ENCODE measurements around the gene ERN1. TPM values are rescaled to one million over a fixed set of nuclear protein-coding genes. Genes with fewer than 3 reads are reported as not detected.

ERN1 gene
- total RNA-seq, 4 donors from 2014 or later = 9.7 to 27.5 (median 13.8) TPM

- TF ChIP-seq CTCF (IDR thresholded peaks at IDR 0.05 in 4 of 5, conservative IDR thresholded peaks at IDR 0.05 in 1 of 5) (no peak), POLR2A (IDR thresholded peaks at IDR 0.05) (no peak)
- Histone ChIP-seq H3K4me3 (no peak overlapping the region), H3K36me3 (no peaks in the 10 kb centered on the region), H3K27ac (no peak overlapping the region), H3K27me3 (no peaks in the 10 kb centered on the region), H3K4me1 (peaks cover 0 to 7% of the 10 kb centered on the region in 2 donors), H3K9me3 (no peaks in the 10 kb centered on the region)
- in situ Hi-C loops (cut with MboI; ENCODE audit: low sequenced_read_pairs in 4 of 4) = no loop called here
- no peak for ATAC-seq
- intact Hi-C loops (cut with DNase I; ENCODE audit: low total_unique reads) = no loop called here
- no peak for DNase-seq
Measured at GRCh38 chr17:64096037-64096436, 33.9 kb downstream of the ERN1 start.

GRCh38 chr17:64095144-64095882, 34.6 kb downstream of the ERN1 start:
- Histone ChIP-seq H3K9me3 (no peaks in the 10 kb centered on the region), H3K27ac (no peak overlapping the region), H3K4me1 (peaks cover 0 to 7% of the 10 kb centered on the region in 2 donors), H3K27me3 (no peaks in the 10 kb centered on the region), H3K4me3 (no peak overlapping the region), H3K36me3 (no peaks in the 10 kb centered on the region)
- intact Hi-C loops (cut with DNase I; ENCODE audit: low total_unique reads) (no loop called here), in situ Hi-C loops (cut with MboI; ENCODE audit: low sequenced_read_pairs in 4 of 4) (no loop called here)
- DNase-seq = no peak
- ATAC-seq = no peak
- TF ChIP-seq CTCF (IDR thresholded peaks at IDR 0.05 in 4 of 5, conservative IDR thresholded peaks at IDR 0.05 in 1 of 5) (no peak), POLR2A (IDR thresholded peaks at IDR 0.05) (no peak)

GRCh38 chr17:64094412-64094811, 35.5 kb downstream of the ERN1 start:
- no peak for ATAC-seq
- Histone ChIP-seq H3K4me3 (no peak overlapping the region), H3K36me3 (no peaks in the 10 kb centered on the region), H3K4me1 (peaks cover 0 to 7% of the 10 kb centered on the region in 2 donors), H3K27me3 (no peaks in the 10 kb centered on the region), H3K9me3 (no peaks in the 10 kb centered on the region), H3K27ac (no peak overlapping the region)
- DNase-seq = no peak
- in situ Hi-C loops (cut with MboI; ENCODE audit: low sequenced_read_pairs in 4 of 4) = no loop called here
- TF ChIP-seq CTCF (IDR thresholded peaks at IDR 0.05 in 4 of 5, conservative IDR thresholded peaks at IDR 0.05 in 1 of 5) (no peak), POLR2A (IDR thresholded peaks at IDR 0.05) (no peak)
- intact Hi-C loops (cut with DNase I; ENCODE audit: low total_unique reads) = no loop called here

GRCh38 chr17:64092952-64093451, 36.9 kb downstream of the ERN1 start:
- Histone ChIP-seq H3K27me3 (no peaks in the 10 kb centered on the region), H3K36me3 (no peaks in the 10 kb centered on the region), H3K9me3 (no peaks in the 10 kb centered on the region), H3K4me1 (peaks cover 0 to 7% of the 10 kb centered on the region in 2 donors), H3K27ac (no peak overlapping the region), H3K4me3 (no peak overlapping the region)
- ATAC-seq (no peak), DNase-seq (no peak)
- intact Hi-C loops (cut with DNase I; ENCODE audit: low total_unique reads) (no loop called here), in situ Hi-C loops (cut with MboI; ENCODE audit: low sequenced_read_pairs in 4 of 4) (no loop called here)
- no peak for TF ChIP-seq CTCF (IDR thresholded peaks at IDR 0.05 in 4 of 5, conservative IDR thresholded peaks at IDR 0.05 in 1 of 5)

Data from gastrocnemius medialis (tissue), 4 donors.